Measurements from ENCODE around the gene KRTAP9-7. TPM values are rescaled to one million over a fixed set of nuclear protein-coding genes. Genes with fewer than 3 reads are reported as not detected.

KRTAP9-7 gene
- total and polyA plus RNA-seq, 2 experiments from 2014 or later: not detected

- no peaks in the 10 kb centered on the region for H3K4me1 Mint-ChIP-seq
- no peaks in the 10 kb centered on the region for H3K79me2 ChIP-seq (replicated peaks; ENCODE audit: insufficient read depth)
- H3K27me3 ChIP-seq (ENCODE audit: insufficient read depth): no peaks in the 10 kb centered on the region
- H3K4me2 ChIP-seq: no peak overlapping the region
- no peaks in the 10 kb centered on the region for H3F3A ChIP-seq (replicated peaks; ENCODE audit: low read depth)
- peaks cover 3% of the 10 kb centered on the region for H3K9me2 ChIP-seq (ENCODE audit: insufficient read depth)
- no peak overlapping the region for H3K4me3 Mint-ChIP-seq
- H3K4me3 ChIP-seq: no peak overlapping the region
- DNase-seq (ENCODE audit: low spot score) (no peak), ATAC-seq (no peak)
- peaks cover 4% of the 10 kb centered on the region for H3K27me3 Mint-ChIP-seq (ENCODE audit: insufficient read depth, low read depth, poor library complexity)
- H2AFZ ChIP-seq: no peak overlapping the region
- H3K27ac ChIP-seq (ENCODE audit: low read depth): no peak overlapping the region
- H4K20me1 ChIP-seq (replicated peaks; ENCODE audit: insufficient read depth): no peaks in the 10 kb centered on the region
- no peaks in the 10 kb centered on the region for H3K36me3 Mint-ChIP-seq (ENCODE audit: low read depth)
- H3K9me3 Mint-ChIP-seq: no peaks in the 10 kb centered on the region; the same call in 2 of the 3 replicates
- H3K27ac Mint-ChIP-seq: no peak overlapping the region
- H3K4me1 ChIP-seq (ENCODE audit: insufficient read depth): no peaks in the 10 kb centered on the region
- no peaks in the 10 kb centered on the region for H3K36me3 ChIP-seq (ENCODE audit: insufficient read depth)
- TF ChIP-seq ETS1 (IDR thresholded peaks at IDR 0.05) (no peak), ZNF114 (CRISPR knock-in tag; IDR thresholded peaks at IDR 0.05) (no peak), EZH2phosphoT487 (IDR thresholded peaks at IDR 0.05; ENCODE audit: unreplicated experiment) (no peak), NANOG (IDR thresholded peaks at IDR 0.05; ENCODE audit: borderline replicate concordance) (no peak), STAT1 (IDR thresholded peaks at IDR 0.05; ENCODE audit: unreplicated experiment) (no peak)
- TF ChIP-seq, protein P1, sequence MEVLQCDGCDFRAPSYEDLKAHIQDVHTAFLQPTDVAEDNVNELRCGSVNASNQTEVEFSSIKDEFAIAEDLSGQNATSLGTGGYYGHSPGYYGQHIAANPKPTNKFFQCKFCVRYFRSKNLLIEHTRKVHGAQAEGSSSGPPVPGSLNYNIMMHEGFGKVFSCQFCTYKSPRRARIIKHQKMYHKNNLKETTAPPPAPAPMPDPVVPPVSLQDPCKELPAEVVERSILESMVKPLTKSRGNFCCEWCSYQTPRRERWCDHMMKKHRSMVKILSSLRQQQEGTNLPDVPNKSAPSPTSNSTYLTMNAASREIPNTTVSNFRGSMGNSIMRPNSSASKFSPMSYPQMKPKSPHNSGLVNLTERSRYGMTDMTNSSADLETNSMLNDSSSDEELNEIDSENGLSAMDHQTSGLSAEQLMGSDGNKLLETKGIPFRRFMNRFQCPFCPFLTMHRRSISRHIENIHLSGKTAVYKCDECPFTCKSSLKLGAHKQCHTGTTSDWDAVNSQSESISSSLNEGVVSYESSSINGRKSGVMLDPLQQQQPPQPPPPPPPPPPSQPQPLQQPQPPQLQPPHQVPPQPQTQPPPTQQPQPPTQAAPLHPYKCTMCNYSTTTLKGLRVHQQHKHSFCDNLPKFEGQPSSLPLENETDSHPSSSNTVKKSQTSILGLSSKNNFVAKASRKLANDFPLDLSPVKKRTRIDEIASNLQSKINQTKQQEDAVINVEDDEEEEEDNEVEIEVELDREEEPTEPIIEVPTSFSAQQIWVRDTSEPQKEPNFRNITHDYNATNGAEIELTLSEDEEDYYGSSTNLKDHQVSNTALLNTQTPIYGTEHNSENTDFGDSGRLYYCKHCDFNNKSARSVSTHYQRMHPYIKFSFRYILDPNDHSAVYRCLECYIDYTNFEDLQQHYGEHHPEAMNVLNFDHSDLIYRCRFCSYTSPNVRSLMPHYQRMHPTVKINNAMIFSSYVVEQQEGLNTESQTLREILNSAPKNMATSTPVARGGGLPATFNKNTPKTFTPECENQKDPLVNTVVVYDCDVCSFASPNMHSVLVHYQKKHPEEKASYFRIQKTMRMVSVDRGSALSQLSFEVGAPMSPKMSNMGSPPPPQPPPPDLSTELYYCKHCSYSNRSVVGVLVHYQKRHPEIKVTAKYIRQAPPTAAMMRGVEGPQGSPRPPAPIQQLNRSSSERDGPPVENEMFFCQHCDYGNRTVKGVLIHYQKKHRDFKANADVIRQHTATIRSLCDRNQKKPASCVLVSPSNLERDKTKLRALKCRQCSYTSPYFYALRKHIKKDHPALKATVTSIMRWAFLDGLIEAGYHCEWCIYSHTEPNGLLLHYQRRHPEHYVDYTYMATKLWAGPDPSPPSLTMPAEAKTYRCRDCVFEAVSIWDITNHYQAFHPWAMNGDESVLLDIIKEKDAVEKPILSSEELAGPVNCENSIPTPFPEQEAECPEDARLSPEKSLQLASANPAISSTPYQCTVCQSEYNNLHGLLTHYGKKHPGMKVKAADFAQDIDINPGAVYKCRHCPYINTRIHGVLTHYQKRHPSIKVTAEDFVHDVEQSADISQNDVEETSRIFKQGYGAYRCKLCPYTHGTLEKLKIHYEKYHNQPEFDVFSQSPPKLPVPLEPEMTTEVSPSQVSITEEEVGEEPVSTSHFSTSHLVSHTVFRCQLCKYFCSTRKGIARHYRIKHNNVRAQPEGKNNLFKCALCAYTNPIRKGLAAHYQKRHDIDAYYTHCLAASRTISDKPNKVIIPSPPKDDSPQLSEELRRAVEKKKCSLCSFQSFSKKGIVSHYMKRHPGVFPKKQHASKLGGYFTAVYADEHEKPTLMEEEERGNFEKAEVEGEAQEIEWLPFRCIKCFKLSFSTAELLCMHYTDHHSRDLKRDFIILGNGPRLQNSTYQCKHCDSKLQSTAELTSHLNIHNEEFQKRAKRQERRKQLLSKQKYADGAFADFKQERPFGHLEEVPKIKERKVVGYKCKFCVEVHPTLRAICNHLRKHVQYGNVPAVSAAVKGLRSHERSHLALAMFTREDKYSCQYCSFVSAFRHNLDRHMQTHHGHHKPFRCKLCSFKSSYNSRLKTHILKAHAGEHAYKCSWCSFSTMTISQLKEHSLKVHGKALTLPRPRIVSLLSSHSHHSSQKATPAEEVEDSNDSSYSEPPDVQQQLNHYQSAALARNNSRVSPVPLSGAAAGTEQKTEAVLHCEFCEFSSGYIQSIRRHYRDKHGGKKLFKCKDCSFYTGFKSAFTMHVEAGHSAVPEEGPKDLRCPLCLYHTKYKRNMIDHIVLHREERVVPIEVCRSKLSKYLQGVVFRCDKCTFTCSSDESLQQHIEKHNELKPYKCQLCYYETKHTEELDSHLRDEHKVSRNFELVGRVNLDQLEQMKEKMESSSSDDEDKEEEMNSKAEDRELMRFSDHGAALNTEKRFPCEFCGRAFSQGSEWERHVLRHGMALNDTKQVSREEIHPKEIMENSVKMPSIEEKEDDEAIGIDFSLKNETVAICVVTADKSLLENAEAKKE (CRISPR knock-in tag; IDR thresholded peaks at IDR 0.05): no peak
These were observed 12.3 kb upstream of the KRTAP9-7 start for GRCh38 chr17:41263212-41263611.

All from GM23338 (cell line).